NOMO-1 treated with DMSO at 0.1 percent for 48 hours (cell line): ENCODE measurements around the gene STK36.

ENCODE experiments used
- DNase-seq: peaks from one replicate; lab custom pipeline; 2025; ENCODE audit not compliant: unreplicated experiment; lab: John Stamatoyannopoulos, UW

The STK36 gene, protein sequence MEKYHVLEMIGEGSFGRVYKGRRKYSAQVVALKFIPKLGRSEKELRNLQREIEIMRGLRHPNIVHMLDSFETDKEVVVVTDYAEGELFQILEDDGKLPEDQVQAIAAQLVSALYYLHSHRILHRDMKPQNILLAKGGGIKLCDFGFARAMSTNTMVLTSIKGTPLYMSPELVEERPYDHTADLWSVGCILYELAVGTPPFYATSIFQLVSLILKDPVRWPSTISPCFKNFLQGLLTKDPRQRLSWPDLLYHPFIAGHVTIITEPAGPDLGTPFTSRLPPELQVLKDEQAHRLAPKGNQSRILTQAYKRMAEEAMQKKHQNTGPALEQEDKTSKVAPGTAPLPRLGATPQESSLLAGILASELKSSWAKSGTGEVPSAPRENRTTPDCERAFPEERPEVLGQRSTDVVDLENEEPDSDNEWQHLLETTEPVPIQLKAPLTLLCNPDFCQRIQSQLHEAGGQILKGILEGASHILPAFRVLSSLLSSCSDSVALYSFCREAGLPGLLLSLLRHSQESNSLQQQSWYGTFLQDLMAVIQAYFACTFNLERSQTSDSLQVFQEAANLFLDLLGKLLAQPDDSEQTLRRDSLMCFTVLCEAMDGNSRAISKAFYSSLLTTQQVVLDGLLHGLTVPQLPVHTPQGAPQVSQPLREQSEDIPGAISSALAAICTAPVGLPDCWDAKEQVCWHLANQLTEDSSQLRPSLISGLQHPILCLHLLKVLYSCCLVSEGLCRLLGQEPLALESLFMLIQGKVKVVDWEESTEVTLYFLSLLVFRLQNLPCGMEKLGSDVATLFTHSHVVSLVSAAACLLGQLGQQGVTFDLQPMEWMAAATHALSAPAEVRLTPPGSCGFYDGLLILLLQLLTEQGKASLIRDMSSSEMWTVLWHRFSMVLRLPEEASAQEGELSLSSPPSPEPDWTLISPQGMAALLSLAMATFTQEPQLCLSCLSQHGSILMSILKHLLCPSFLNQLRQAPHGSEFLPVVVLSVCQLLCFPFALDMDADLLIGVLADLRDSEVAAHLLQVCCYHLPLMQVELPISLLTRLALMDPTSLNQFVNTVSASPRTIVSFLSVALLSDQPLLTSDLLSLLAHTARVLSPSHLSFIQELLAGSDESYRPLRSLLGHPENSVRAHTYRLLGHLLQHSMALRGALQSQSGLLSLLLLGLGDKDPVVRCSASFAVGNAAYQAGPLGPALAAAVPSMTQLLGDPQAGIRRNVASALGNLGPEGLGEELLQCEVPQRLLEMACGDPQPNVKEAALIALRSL (N-terminal part only)

DNA sequence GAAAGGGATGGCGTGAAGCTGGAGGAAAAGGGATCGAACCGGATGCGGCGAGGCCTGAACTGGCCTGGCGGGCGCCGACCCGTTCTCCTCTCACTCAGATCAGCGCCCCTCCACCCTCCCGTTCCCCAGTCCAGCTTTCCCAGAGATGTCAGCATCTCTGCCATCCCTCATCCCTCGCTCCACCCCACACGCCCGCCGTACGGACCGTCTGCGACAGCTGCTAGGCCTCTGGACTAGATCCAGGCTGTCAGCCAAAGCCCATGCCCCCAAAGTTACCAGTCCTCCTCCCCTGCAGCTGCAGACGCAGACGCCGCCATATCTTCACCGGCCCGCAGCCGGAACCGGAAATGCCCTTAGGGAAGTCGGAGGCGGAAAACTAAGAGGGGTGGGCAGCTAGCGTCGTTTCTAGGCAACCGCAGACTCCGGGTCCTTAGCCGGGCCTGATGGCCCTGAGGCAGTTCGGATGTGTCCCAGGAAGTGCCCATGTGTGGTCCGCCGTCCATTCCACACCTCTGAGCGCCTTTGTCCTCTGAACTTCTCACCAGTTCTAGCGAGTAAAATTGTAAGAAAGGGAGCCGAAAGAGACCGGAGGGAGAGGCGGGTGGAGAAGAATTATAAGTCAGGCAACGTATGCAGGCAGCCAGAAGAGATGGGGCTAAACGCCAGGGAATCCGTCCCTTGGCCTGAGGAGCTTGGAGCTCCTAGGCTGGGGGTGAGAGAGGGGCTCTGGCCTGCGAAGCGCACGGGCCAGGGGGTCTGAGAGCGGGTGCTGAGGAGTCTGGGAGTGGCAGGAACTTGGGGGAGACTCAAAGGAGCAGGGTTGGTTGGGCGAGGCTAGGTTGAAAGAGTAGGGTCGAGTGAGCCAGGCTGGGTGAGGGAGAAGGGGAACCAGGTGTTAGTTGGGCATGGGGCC lies at the start of gene STK36, which contains the start of gene RNF25:
TSS of gene STK36 (plus strand) at position 433 of the 913 bp plus-strand sequence. CDS start 744 bp downstream, outside the sequence.
TSS of gene RNF25 (minus strand) at position 349 of the 913 bp plus-strand sequence. CDS start at position 317, 32 bp downstream.
- DNase-seq: peak; percentile 87

DNA sequence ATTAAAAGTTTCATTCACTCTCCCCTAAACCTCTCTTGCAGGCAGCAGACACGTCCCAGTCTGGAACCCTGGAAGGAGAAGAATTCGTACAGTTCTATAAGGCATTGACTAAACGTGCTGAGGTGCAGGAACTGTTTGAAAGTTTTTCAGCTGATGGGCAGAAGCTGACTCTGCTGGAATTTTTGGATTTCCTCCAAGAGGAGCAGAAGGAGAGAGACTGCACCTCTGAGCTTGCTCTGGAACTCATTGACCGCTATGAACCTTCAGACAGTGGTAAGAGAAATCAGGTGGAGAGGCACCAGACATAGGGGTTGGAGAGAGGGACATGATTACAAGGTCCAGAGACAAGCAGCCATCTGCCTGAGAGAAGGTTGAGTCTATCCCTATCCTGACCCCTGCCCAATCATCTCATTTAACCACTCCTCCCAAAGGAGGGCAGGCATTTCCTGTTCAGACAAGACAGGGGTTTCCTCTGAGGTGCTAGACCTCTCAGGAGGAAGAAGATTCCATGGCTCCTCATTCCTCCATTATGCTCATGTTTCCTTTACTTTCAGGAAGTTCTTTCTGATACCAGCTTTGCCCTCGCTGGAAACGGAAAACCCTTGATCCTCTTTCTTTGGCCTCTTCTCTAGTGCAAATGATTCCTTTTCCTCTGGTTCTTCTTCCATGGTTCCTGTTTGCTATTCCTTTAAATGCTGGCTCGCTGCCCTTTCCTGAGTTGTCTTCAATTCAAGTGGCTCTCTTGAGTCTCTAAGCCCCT lies 49.1 kb upstream of the STK36 start:
- DNase-seq: no peak

GRCh38 chr2:218623366-218623705 lies 48.5 kb upstream of the STK36 start:
- DNase-seq: no peak

DNA sequence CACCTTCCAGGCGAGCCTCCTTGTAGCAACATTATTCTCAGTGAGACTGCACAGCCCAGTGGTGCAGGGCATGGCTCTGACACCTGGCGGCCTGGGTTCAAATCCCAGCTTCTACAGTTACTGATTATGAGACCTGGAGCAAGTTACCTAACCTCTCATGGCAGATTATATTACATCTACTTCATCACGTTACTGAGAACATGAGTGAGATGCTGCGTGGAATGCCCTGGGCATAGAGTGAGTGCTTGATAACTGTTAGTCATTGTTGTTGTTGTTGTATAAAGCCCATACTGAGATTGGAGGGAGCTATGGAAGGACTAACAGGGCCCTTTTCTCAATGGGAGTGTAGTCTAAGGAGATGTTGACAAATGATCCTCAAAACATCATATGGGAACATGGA lies 45.5 kb upstream of the STK36 start:
- DNase-seq: no peak

- no peak for DNase-seq
Observed at GRCh38 chr2:218627939-218628338, 43.9 kb upstream of the STK36 start.

DNA sequence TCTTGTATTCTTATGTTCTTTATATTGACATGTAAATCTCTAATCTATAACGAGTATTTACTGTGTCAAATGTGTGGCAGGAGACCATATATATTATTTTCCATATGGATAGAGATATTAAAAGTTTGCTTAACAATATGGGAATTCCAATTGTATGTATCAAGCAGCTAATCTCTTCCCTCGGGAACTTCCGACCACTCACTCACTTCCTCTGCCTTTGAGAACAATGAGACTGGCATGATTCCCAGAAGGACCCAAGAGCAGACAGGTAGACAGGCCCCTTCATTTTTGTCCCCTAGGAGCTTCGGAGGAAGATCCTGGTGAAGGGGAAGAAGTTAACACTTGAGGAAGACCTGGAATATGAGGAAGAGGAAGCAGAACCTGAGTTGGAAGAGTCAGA lies 40.0 kb upstream of the STK36 start:
- no peak for DNase-seq

- DNase-seq: no peak
Observed at GRCh38 chr2:218635719-218636118, 36.2 kb upstream of the STK36 start.

GRCh38 chr2:218638372-218638771 lies 33.5 kb upstream of the STK36 start:
- DNase-seq: no peak

DNA sequence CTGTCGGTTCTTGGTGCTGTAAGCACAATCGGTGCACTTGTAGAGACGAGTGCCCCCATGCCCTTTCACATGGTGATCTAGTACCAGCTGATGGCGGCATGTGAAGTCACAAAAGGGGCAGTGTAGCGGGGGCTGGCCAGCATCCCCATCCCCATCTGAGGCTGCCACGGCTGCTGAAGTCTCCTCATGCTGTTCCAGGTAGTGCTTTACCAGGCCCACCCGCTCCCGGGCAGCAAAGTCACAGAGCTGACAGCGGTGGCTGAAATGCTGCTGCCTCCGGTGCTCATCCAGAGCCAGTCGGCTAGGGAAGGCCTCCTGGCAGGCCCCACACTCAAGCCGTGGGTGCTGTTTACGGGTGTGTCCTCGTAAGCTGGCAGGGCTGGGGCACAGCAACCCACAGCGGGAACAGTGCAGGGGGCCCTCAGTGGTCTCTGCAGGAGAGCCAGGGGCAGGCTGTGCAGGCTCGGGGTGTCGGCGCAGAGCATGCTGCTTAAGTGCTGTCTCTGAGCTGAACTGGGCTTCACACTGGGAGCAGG lies 29.7 kb upstream of the STK36 start:
- DNase-seq: no peak

DNA sequence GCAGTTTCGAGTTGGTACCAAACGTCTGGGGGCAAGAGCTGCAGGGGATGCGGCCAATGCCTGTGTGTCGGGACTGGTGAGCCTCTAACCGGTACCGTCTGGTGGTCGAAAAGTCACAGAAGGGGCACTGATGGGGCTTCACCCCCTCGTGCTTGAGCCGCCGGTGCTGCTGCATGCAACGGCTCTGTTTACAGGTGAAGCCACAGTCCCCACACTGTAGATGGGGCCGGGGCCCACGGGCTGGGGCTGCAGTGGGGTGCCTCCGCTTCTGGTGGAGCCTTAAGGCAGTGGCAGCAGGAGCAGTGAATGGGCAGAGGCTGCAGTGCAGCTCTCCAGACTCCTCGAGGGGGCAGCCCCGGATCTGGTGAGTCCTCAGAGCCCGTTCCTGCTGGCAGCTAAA lies 29.1 kb upstream of the STK36 start:
- DNase-seq: no peak

GRCh38 chr2:218643751-218644310 lies 28.1 kb upstream of the STK36 start:
- no peak for DNase-seq

- DNase-seq: no peak
Observed at GRCh38 chr2:218644721-218645120, 27.2 kb upstream of the STK36 start.

DNA sequence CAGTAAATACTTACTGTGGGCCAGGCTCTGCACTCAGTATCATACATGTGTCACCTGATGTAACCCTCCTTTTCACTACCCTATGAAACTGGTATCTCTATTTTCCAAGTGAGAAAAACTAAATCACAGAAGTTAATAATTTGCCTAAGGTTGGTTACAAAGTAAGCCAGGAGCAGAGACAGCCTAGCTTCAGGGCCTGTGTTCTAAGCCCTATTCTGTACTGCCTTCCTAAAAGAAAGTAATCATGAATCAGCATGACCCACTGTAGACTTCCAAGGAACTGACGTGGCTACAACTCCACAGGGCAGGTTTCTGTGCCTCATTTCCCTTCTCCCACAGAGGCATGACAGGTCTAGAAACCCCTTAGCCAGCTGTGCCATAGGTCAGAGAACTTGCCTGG lies 26.8 kb upstream of the STK36 start:
- DNase-seq: no peak

- peak; percentile 29 for DNase-seq
Observed at GRCh38 chr2:218648088-218648786, 23.6 kb upstream of the STK36 start.

DNA sequence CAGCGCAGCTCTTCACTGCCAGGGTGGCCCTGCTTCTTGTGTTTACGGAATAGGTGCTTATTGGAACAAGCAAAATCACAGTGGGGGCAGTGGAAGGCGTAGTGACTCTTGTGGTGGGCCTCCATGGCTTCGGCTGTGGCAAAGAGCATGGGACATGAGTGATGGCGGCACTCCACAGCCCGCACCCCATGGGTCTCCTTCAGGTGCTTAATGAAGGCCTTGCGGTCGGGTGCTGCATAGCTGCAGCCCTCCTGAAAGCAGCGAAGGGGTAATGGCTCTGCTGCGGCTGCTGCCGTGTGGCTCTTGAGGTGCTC lies 23.1 kb upstream of the STK36 start:
- no peak for DNase-seq

- DNase-seq: no peak
Observed at GRCh38 chr2:218655751-218656150, 16.1 kb upstream of the STK36 start.

DNA sequence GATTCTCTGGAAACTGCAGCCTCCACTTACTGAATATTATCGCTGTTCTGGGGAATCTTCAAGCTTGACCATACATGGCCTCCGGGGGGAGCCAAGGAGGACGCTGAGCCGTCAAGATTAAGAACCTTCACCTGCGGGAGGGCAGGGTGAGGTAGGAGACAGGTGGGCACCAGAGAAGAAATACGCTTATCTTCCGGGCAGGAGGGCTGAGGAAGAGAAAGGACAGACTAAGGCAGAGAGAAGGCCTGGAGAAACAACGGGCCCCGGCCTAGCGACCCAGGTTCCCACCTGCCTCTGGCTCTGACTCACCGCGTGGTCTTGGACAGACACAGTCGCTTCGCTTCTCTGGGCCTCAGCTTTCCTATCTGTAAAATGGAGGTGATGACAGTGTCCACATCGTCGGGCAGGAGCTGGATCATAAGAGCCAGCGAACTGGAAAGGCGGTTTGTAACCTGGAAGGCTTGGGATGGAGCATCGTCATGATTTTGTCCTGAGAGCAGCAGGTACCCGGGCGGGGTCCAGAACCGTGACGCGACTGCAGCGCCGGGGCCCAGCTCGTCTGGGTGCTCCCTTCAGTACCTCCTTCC lies 13.1 kb upstream of the STK36 start:
- DNase-seq: peak; percentile 45
